Activated CD4-positive, alpha-beta memory T cell treated with anti-CD3 and anti-CD28 coated beads for 36 hours (primary cell): ENCODE results near the gene CCDC82. TPM values are rescaled to one million over a fixed set of nuclear protein-coding genes. Genes with fewer than 3 reads are reported as not detected.

Source experiments
- CTCF ChIA-PET: fragments of 350-600 bp; sonication (Branson Sonifier 250); formaldehyde crosslinking; loops from one replicate; lab custom pipeline; 2021; ENCODE audit warnings: antibody characterized with exemption, inconsistent platforms; lab: Charles Lee
- POLR2A ChIA-PET: fragments of 350-600 bp; sonication (Branson Sonifier 250); formaldehyde crosslinking; loops from one replicate; lab custom pipeline; 2021; ENCODE audit warnings: antibody characterized with exemption; lab: Charles Lee
- DNase-seq: peaks from one replicate; pipeline ENCODE4 v3.0.0-alpha.2; 2020
- H3K27ac Mint-ChIP-seq: one replicate; pipeline ENCODE4 v1.8.0; 2021; ENCODE audit warnings: mixed read lengths
- H3K27me3 Mint-ChIP-seq: one replicate; pipeline ENCODE4 v1.8.0; 2021; ENCODE audit warnings: mixed read lengths
- H3K36me3 Mint-ChIP-seq: one replicate; pipeline ENCODE4 v1.8.0; 2021; ENCODE audit warnings: mixed read lengths
- H3K4me1 Mint-ChIP-seq: one replicate; pipeline ENCODE4 v1.8.0; 2021; ENCODE audit warnings: low read depth, mixed read lengths
- H3K4me3 Mint-ChIP-seq: one replicate; pipeline ENCODE4 v1.8.0; 2021; ENCODE audit warnings: mild to moderate bottlenecking, mixed read lengths
- H3K9me3 Mint-ChIP-seq: one replicate; pipeline ENCODE4 v1.8.0; 2021; ENCODE audit warnings: mixed read lengths
- intact Hi-C: fragments of 100-400 bp; cut with micrococcal nuclease; formaldehyde crosslinking; loops from one replicate; pipeline ENCODE4 v1.15.1; 2023
- total RNA-seq, 2 experiments: library from RNA; stranded (reverse); gene quantifications; one replicate each; pipeline ENCODE4 v1.2.3, GENCODE V29; 2021

Gene CCDC82
- total RNA-seq, 2 experiments from 2014 or later: 30.6 to 35.3 TPM

DNA sequence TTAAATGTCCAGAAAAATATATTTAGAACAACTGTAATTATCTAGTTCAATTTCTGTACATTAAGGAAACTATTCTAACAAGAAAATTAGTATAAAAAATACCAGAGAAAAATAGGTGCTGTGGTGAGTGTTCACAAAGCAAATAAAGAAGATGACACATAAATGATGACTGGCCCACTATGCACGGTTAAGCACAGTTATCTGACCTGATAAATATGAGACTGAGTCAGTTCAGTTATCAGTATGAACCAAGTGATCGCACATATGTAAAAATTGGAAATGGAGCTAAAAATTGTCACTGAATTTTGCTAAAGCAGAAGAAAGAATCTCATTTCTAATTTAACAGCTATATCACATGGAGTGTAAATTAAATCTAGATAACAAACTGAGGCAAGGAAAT is 27.9 kb downstream of the CCDC82 start:
- no peaks in the 10 kb centered on the region for H3K27me3 Mint-ChIP-seq

GRCh38 chr11:96358321-96358720 is 31.4 kb downstream of the CCDC82 start:
- no peak overlapping the region for H3K27ac Mint-ChIP-seq
- POLR2A ChIA-PET: interaction anchor here (1.1 kb wide), 1 partner anchor 15 kb away, joined by 4 read pairs; the partner anchor contains the start of gene MAML2

More for the DNA sequence above, 27.9 kb downstream of the CCDC82 start:
- H3K36me3 Mint-ChIP-seq: peaks cover 24% of the 10 kb centered on the region
- CTCF ChIA-PET: interaction anchor here (0.9 to 1.2 kb wide), 4 partner anchors 27 to 513 kb away, joined by 3 to 5 read pairs (median 3); no protein-coding TSS in a partner anchor
- intact Hi-C loops: no loop called here
- peaks cover 17% of the 10 kb centered on the region for H3K4me1 Mint-ChIP-seq
- no peaks in the 10 kb centered on the region for H3K9me3 Mint-ChIP-seq
- no peak for DNase-seq
- POLR2A ChIA-PET: interaction anchor here (0.9 kb wide), 1 partner anchor 134 kb away, joined by 3 read pairs; no protein-coding TSS in a partner anchor
- no peak overlapping the region for H3K27ac Mint-ChIP-seq
- H3K4me3 Mint-ChIP-seq: no peak overlapping the region

DNA sequence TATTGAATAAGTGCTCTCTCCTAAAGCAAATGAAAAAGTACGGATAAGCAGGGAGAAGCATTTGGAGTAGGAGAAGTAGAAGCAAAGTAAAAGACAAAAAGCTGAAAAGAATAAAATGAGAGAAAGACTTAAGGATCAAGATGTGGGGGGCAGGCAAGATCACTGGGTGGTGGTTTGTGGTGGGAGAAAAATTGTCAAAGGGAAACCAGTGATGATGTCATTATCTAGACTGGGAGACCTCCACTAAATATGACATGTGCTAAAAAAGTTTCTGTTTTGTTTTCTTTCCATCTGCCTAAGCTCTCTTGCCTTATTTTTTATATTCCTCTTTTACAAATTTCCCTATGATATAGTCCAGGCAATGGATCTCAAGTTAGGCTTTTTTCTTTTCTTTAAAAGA is 31.9 kb downstream of the CCDC82 start:
- Mint-ChIP-seq H3K4me3 (no peak overlapping the region), H3K4me1 (peaks cover 21% of the 10 kb centered on the region), H3K36me3 (peaks cover 45% of the 10 kb centered on the region), H3K27me3 (no peaks in the 10 kb centered on the region), H3K9me3 (no peaks in the 10 kb centered on the region), H3K27ac (no peak overlapping the region)
- intact Hi-C loops: loop anchor here (2.0 kb wide), 1 partner anchor 31 kb away; the partner anchor contains the start of gene CCDC82
- DNase-seq: no peak
- POLR2A ChIA-PET: interaction anchor here (1.1 kb wide), 1 partner anchor 15 kb away, joined by 4 read pairs; the partner anchor contains the start of gene MAML2
- CTCF ChIA-PET: interaction anchor here (0.6 to 3.1 kb wide), 2 partner anchors 14 to 1210 kb away, joined by 3 to 17 read pairs; partner anchors contain the start of gene MAML2

More at GRCh38 chr11:96358321-96358720, 31.4 kb downstream of the CCDC82 start:
- CTCF ChIA-PET: interaction anchor here (3.1 kb wide), 1 partner anchor 15 kb away, joined by 17 read pairs; the partner anchor contains the start of gene MAML2
- no peak for DNase-seq
- Mint-ChIP-seq H3K4me3 (no peak overlapping the region), H3K36me3 (peaks cover 45% of the 10 kb centered on the region), H3K27me3 (no peaks in the 10 kb centered on the region), H3K4me1 (peaks cover 21% of the 10 kb centered on the region), H3K9me3 (no peaks in the 10 kb centered on the region)
- intact Hi-C loops: loop anchor here (2.0 kb wide), 1 partner anchor 30 kb away; the partner anchor contains the start of gene CCDC82

GRCh38 chr11:96356848-96357247 is 32.9 kb downstream of the CCDC82 start:
- no peak overlapping the region for H3K27ac Mint-ChIP-seq

GRCh38 chr11:96342961-96343711 is 46.6 kb downstream of the CCDC82 start, which contains the start of gene MAML2:
MAML2 (minus strand) TSS chr11:96343195; CDS start chr11:96341895, 1,300 bp downstream.
- peaks cover 3% of the 10 kb centered on the region for H3K9me3 Mint-ChIP-seq
- H3K4me3 Mint-ChIP-seq: peak within 1 kb of the TSS; percentile 86
- H3K27ac Mint-ChIP-seq: peak within 1 kb of the TSS; percentile 95
- peaks cover 24% of the 10 kb centered on the region for H3K36me3 Mint-ChIP-seq
- ChIA-PET CTCF (interaction anchor here (0.5 to 7.6 kb wide), 77 partner anchors 8 to 552 kb away, joined by 3 to 93 read pairs (median 4); partner anchors contain the start of genes CCDC82, CEP57 and JRKL), POLR2A (interaction anchor here (0.5 to 2.9 kb wide), 26 partner anchors 11 to 553 kb away, joined by 3 to 17 read pairs (median 4); partner anchors contain the start of genes CCDC82, CEP57, FAM76B and JRKL)
- intact Hi-C loops: loop anchor here (1.0 to 5.0 kb wide), 14 partner anchors 47 to 1191 kb away; partner anchors contain the start of genes FAM76B and JRKL
- no peaks in the 10 kb centered on the region for H3K27me3 Mint-ChIP-seq
- peaks cover 26% of the 10 kb centered on the region for H3K4me1 Mint-ChIP-seq
- peak; percentile 96 for DNase-seq

More at GRCh38 chr11:96356848-96357247, 32.9 kb downstream of the CCDC82 start:
- intact Hi-C loops: no loop called here
- Mint-ChIP-seq H3K4me1 (peaks cover 21% of the 10 kb centered on the region), H3K4me3 (no peak overlapping the region), H3K36me3 (peaks cover 41% of the 10 kb centered on the region), H3K9me3 (no peaks in the 10 kb centered on the region), H3K27me3 (no peaks in the 10 kb centered on the region)
- POLR2A ChIA-PET: no interaction called here
- DNase-seq: no peak
- CTCF ChIA-PET: interaction anchor here (0.6 to 3.1 kb wide), 2 partner anchors 13 to 14 kb away, joined by 6 to 17 read pairs; partner anchors contain the start of gene MAML2

DNA sequence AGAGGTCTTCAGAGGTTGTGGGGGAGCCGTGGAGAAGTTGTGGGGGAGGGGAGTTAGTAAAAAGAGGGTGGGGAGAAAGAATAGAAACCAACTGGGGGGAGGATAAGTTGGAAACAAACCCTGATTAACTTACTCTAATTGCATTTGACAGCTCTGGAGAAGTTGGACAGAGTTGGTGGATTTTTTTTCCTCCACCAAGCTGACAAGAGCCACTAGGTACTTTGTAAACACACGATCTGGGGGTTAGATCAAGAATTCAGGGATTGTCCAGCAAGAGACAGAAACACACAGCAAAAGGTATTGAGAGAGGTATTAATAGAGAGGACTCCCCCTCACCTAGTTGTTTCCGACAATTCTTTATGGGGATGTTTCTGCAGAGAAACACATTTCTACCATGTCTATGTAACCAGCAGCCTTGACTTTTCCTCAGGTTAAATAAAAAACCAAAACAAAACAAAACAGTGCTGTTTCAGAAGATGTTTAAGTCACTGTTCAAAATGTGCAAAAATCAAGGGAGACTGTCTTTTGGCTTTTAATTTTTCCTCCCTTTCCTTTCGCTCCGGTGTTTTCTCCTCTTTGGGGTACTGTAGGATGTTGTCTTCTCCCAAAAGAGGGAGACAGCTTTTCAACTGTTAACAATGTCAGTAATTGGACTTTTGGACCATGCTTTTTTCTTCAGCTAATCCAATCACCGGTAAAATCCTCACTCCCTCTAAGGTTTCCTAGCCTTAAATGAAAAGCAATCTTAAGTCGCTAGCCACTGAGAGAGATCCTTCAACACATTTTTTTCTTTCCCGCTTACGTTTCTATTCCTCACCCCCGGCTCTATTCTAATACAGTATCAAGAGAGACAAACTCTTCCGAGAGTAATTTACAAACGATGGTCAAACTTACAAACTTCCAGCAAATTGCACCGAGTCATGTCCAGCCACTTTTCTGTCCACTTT is 47.4 kb downstream of the CCDC82 start:
- Mint-ChIP-seq H3K36me3 (peaks cover 30% of the 10 kb centered on the region), H3K27ac (peak overlapping the region; percentile 95), H3K9me3 (peaks cover 3% of the 10 kb centered on the region), H3K4me3 (peak overlapping the region; percentile 86), H3K27me3 (no peaks in the 10 kb centered on the region), H3K4me1 (peaks cover 35% of the 10 kb centered on the region)
- intact Hi-C loops: loop anchor here (2.0 to 5.0 kb wide), 3 partner anchors 95 to 1190 kb away; no protein-coding TSS in a partner anchor
- DNase-seq: no peak
- POLR2A ChIA-PET: interaction anchor here (0.5 to 2.9 kb wide), 31 partner anchors 10 to 552 kb away, joined by 3 to 17 read pairs (median 4); partner anchors contain the start of genes CCDC82, CEP57, FAM76B and JRKL
- CTCF ChIA-PET: interaction anchor here (0.6 to 7.6 kb wide), 77 partner anchors 7 to 552 kb away, joined by 3 to 93 read pairs (median 4); partner anchors contain the start of genes CCDC82, CEP57 and JRKL

DNA sequence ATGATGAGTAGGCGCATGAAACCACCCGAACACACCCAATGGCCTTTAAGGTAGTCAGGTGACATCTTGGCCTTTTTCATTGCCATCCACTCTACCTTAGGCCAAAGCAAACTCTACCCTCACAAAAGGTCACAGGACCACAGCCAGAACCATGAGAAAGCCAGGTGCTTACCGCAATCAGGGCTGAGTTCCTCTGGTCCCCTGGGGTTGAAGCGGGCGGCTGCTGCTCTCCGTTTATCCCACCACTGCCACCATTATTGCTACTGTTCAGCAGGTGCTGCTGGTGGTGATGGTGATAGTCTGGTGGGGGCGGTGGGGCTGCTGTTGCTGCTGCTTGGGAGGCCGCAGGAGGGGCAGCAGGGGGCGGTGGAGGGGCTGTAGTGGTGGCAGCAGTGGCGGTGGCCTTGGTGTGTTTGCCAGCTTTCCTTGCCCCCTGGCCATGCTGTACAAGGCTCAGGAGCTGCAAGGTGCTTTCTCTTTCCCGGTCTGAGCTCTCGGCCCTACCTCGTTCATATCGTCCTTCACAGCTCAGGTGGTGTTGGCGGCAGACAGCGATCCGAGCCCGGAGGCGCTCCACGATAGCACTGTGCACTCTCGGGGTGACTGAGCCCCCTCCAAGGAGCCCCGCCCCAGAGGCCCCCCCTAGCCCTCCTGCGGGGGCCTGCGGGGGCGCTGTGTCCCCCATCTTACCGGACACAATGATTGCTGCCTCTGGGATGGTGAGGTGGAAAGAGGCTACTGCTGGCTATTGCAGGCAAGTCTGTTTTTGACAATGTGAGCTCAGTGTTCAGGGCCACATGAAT is 48.3 kb downstream of the CCDC82 start:
- Mint-ChIP-seq H3K36me3 (peaks cover 33% of the 10 kb centered on the region), H3K9me3 (peaks cover 3% of the 10 kb centered on the region), H3K4me3 (peak overlapping the region; percentile 86), H3K4me1 (peaks cover 43% of the 10 kb centered on the region), H3K27me3 (no peaks in the 10 kb centered on the region), H3K27ac (peak overlapping the region; percentile 95)
- intact Hi-C loops: loop anchor here (1.0 to 5.0 kb wide), 5 partner anchors 95 to 1189 kb away; partner anchors contain the start of gene MTMR2
- DNase-seq: peak; percentile 81
- CTCF ChIA-PET: interaction anchor here (0.6 to 7.6 kb wide), 27 partner anchors 14 to 505 kb away, joined by 3 to 93 read pairs (median 7); partner anchors contain the start of genes CCDC82 and JRKL
- POLR2A ChIA-PET: interaction anchor here (0.6 to 4.1 kb wide), 13 partner anchors 9 to 551 kb away, joined by 3 to 18 read pairs (median 5); partner anchors contain the start of genes CCDC82, CEP57, FAM76B and JRKL

DNA sequence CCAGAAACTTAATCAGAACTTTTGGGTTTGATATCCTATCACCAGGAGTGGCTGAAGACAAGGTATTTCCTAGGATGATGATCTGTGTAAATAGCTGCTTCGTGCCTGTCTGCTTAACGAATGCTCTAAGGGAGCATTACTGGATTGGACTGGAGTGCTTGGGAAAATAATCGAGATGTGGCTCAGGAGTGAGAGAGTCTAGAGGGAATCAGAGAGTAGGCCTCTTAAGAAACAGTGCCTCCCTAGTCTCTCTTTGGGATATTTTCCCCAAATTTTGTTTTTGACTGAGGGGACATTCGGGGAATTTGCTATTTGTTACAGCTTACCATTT is 49.2 kb downstream of the CCDC82 start:
- Mint-ChIP-seq H3K4me1 (peaks cover 50% of the 10 kb centered on the region), H3K9me3 (peaks cover 3% of the 10 kb centered on the region), H3K4me3 (peak overlapping the region; percentile 86), H3K27me3 (no peaks in the 10 kb centered on the region), H3K36me3 (peaks cover 39% of the 10 kb centered on the region), H3K27ac (peak overlapping the region; percentile 95)
- ChIA-PET CTCF (interaction anchor here (0.8 to 7.6 kb wide), 12 partner anchors 8 to 504 kb away, joined by 3 to 93 read pairs (median 4); no protein-coding TSS in a partner anchor), POLR2A (interaction anchor here (1.0 to 4.1 kb wide), 9 partner anchors 8 to 279 kb away, joined by 3 to 18 read pairs (median 8); partner anchors contain the start of genes CCDC82 and JRKL)
- DNase-seq: no peak
- intact Hi-C loops: loop anchor here (5.0 kb wide), 1 partner anchor 1188 kb away; no protein-coding TSS in a partner anchor

DNA sequence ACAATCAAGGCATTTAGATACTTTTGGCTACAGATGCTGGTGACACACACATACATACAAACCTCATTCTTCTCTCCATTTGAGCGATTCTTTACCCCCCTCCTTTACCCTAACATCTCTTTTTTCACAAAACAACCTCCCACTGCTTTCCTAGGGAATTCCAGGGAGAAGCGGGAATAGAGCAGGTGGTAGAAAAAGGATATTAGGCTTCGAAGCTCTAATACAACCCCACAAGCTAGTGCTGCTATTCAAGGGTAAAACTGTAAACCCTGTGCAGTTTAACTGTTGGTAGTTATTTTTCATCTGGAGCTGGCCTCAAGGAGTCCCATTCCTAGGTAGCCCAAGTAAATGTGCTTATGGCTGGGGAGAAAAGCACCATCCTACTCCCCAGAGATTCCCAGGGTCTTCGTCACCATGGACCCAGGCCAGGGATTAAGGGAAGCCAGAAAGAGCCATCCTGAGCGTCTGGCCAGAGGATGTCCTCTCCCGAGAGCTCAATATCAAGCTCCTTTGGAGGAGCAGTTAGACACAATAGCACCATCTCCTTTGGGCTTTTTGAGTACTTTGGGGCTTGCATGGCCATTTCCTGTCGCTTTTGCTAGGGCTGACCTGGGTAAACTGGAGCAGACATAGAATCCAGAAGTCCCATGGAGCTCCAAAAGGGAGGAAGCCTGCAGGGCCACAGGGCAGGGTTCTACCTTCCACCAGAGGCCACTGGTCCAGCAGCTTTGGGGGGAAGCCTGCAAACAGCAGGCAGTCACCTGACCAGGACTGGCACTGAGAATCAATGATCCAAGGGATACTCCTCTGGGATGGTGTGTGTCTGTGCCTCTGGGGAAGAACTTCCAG is 49.8 kb downstream of the CCDC82 start:
- peaks cover 52% of the 10 kb centered on the region for H3K4me1 Mint-ChIP-seq
- H3K36me3 Mint-ChIP-seq: peaks cover 42% of the 10 kb centered on the region
- intact Hi-C loops: loop anchor here (2.0 to 5.0 kb wide), 2 partner anchors 47 to 1188 kb away; no protein-coding TSS in a partner anchor
- H3K9me3 Mint-ChIP-seq: peaks cover 1% of the 10 kb centered on the region
- CTCF ChIA-PET: interaction anchor here (0.8 to 7.6 kb wide), 16 partner anchors 8 to 504 kb away, joined by 3 to 93 read pairs (median 4); no protein-coding TSS in a partner anchor
- H3K27ac Mint-ChIP-seq: peak overlapping the region; percentile 95
- DNase-seq: no peak
- H3K4me3 Mint-ChIP-seq: peak overlapping the region; percentile 86
- POLR2A ChIA-PET: interaction anchor here (1.0 to 4.1 kb wide), 10 partner anchors 10 to 278 kb away, joined by 3 to 28 read pairs (median 6); partner anchors contain the start of genes CCDC82 and JRKL
- no peaks in the 10 kb centered on the region for H3K27me3 Mint-ChIP-seq
